Body of pancreas (tissue), 4 donors: ENCODE measurements around the gene TMEM134. TPM values are rescaled to one million over a fixed set of nuclear protein-coding genes. Genes with fewer than 3 reads are reported as not detected.

Experiments used
- ATAC-seq: fragments of 150-250 bp; one replicate; pipeline ENCODE4 v1.9.1; 2016
- DNase-seq, 4 donors: peaks; one replicate each; pipeline ENCODE4 v3.0.0-alpha.2; 2019
- H3K27ac ChIP-seq, 4 donors: fragments of 200-600 bp; sonication (generic); 1 replicate in 3 of 4; 2 replicates in 1 of 4; pipeline versions ENCODE4 v1.5.1 to v1.6.1; 2016 to 2019; ENCODE audit warnings: mild to moderate bottlenecking in 1 of 4, mixed read lengths in 1 of 4, moderate library complexity in 1 of 4
- H3K27me3 ChIP-seq, 2 donors: fragments of 200-600 bp; sonication (generic); one replicate each; pipeline ENCODE4 v1.6.0; 2016; ENCODE audit warnings: mild to moderate bottlenecking in 1 of 2
- H3K36me3 ChIP-seq, 2 donors: fragments of 200-600 bp; sonication (generic); replicated peaks in 1 of 2; 2 replicates each; pipeline ENCODE4 v1.5.1; 2016; ENCODE audit warnings: low read depth in 2 of 2; ENCODE audit not compliant: insufficient read depth in 1 of 2
- H3K4me1 ChIP-seq: fragments of 200-600 bp; sonication (generic); one replicate; pipeline ENCODE4 v1.6.0; 2016
- H3K4me3 ChIP-seq, 2 donors: fragments of 200-600 bp; sonication (generic); 1 replicate in 1 of 2; 2 replicates in 1 of 2; pipeline ENCODE4 v1.5.1; 2016 to 2019
- H3K9me3 ChIP-seq, 3 donors: fragments of 200-600 bp; sonication (generic); 1 replicate in 2 of 3; 2 replicates in 1 of 3; pipeline ENCODE4 v1.5.1; 2016
- CTCF ChIP-seq, 7 experiments: fragments of 450-650 bp in 4 of 7; fragments of 200-600 bp in 3 of 7; sonication (generic) in 3 of 7; IDR thresholded peaks; one replicate each; pipeline ENCODE4 v1.5.1; 2016 to 2019; ENCODE audit warnings: antibody characterized with exemption in 7 of 7
- POLR2A ChIP-seq, 3 donors: fragments of 450-650 bp; IDR thresholded peaks; one replicate each; pipeline ENCODE4 v1.6.1; 2016; ENCODE audit warnings: antibody characterized with exemption in 3 of 3, mild to moderate bottlenecking in 2 of 3
- WGBS, 2 donors: methylation state at CpG; one replicate each; pipeline ENCODE4 v1.1.5; 2017; 5-methylcytosine and 5-hydroxymethylcytosine counted together
- intact Hi-C: fragments of 100-400 bp; cut with DNase I; formaldehyde crosslinking; loops from one replicate; pipeline ENCODE4 v1.15.1; 2023
- total RNA-seq, 2 donors: library from RNA; depleted of rRNA; stranded (reverse); fragments of >200 nt; gene quantifications; one replicate each; pipeline ENCODE4 v1.1.0, GENCODE V29; 2016

TMEM134 gene
- total RNA-seq, 2 donors from 2014 or later = 69.5 to 118 TPM

- no peaks in the 10 kb centered on the region for H3K27me3 ChIP-seq
- TF ChIP-seq CTCF (IDR thresholded peaks at IDR 0.05) = no peak
- no peak for TF ChIP-seq POLR2A (IDR thresholded peaks at IDR 0.05)
- DNase-seq (no peak), ATAC-seq (no peak)
- no peak overlapping the region for H3K27ac ChIP-seq
- no peak overlapping the region for H3K4me3 ChIP-seq
- no peaks in the 10 kb centered on the region for H3K4me1 ChIP-seq
- 94 to 98% methylated on average over 7 to 16 of the region's 16 CpGs for WGBS, 2 donors
- H3K36me3 ChIP-seq = peaks cover 0 to 8% of the 10 kb centered on the region in 2 donors
- H3K9me3 ChIP-seq = no peaks in the 10 kb centered on the region
- intact Hi-C loops = no loop called here
Measured at GRCh38 chr11:67495234-67496005, 26.4 kb upstream of the TMEM134 start.

GRCh38 chr11:67494371-67495233, 25.6 kb upstream of the TMEM134 start:
- no peaks in the 10 kb centered on the region for H3K27me3 ChIP-seq
- H3K4me1 ChIP-seq = no peaks in the 10 kb centered on the region
- WGBS, 2 donors = 92 to 95% methylated on average over 59 of the region's 59 CpGs
- intact Hi-C loops = no loop called here
- no peaks in the 10 kb centered on the region for H3K9me3 ChIP-seq
- H3K36me3 ChIP-seq = peaks cover 0 to 13% of the 10 kb centered on the region in 2 donors
- TF ChIP-seq POLR2A (IDR thresholded peaks at IDR 0.05) (no peak), CTCF (IDR thresholded peaks at IDR 0.05) (no peak)
- H3K27ac ChIP-seq = no peak overlapping the region
- ATAC-seq = no peak
- no peak for DNase-seq
- no peak overlapping the region for H3K4me3 ChIP-seq

GRCh38 chr11:67493548-67494370, 24.7 kb upstream of the TMEM134 start:
- Histone ChIP-seq H3K4me3 (no peak overlapping the region), H3K36me3 (peaks cover 0 to 13% of the 10 kb centered on the region in 2 donors), H3K9me3 (no peaks in the 10 kb centered on the region), H3K27me3 (no peaks in the 10 kb centered on the region), H3K4me1 (no peaks in the 10 kb centered on the region), H3K27ac (no peak overlapping the region)
- intact Hi-C loops = no loop called here
- no peak for DNase-seq
- no peak for TF ChIP-seq CTCF (IDR thresholded peaks at IDR 0.05)
- TF ChIP-seq POLR2A (IDR thresholded peaks at IDR 0.05) = no peak
- no peak for ATAC-seq
- 94 to 96% methylated on average over 30 to 61 of the region's 65 CpGs for WGBS, 2 donors

GRCh38 chr11:67492801-67493547, 23.9 kb upstream of the TMEM134 start:
- Histone ChIP-seq H3K4me3 (no peak overlapping the region), H3K27ac (no peak overlapping the region), H3K27me3 (no peaks in the 10 kb centered on the region), H3K9me3 (no peaks in the 10 kb centered on the region), H3K4me1 (no peaks in the 10 kb centered on the region), H3K36me3 (peaks cover 0 to 12% of the 10 kb centered on the region in 2 donors)
- TF ChIP-seq POLR2A (IDR thresholded peaks at IDR 0.05) = no peak
- intact Hi-C loops = no loop called here
- 88 to 94% methylated on average over 27 to 37 of the region's 46 CpGs for WGBS, 2 donors
- ATAC-seq = no peak
- no peak for DNase-seq
